GM12801 (cell line): ENCODE results near the gene UBQLN4.

ENCODE experiments used
- TF ChIP-seq, protein P1 (sequence below): IDR thresholded peaks from one replicate; pipeline ENCODE4 v1.5.1; 2011; ENCODE audit warnings: control low read depth; ENCODE audit not compliant: insufficient read length; ENCODE audit errors: extremely low read depth

UBQLN4 gene

DNA sequence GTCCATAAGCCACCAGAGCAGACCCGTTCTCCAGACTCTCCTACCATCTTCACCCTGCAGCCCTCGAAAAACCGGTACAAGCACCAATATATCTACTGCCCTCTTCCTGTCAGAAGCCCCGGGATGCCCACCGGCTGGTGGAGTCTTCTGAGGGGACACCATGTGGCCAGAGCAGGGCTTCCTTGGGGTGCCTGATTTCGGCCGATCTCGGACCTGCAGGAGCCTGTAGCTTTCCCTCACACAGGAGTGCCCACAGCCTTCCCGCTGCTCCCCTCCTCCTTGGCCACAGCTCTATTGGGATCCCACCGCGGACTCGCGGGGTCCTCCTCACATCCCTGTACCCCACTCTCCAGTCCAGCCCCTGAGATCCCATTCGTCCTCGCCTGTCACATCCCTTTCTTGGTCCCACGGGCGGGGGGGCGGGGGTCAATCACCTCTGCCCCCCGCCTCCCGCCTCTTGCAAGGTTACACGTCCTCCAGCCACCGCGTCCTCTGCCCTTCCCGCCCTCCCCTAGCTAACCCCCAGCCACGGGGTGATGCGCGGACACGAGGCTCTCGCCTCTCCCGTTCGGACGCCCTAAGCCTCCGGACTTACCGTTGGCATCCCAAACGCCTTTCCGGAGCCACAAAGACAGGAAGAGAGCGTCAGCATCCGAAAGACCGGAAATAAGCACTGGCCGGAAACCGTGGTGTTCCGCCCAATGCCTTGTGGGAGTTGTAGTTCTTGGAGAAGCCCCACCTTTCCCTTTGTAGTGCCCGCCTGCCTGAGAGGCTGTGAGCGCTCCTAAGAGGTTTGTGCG, 33.1 kb downstream of the UBQLN4 start, which contains the start of gene SSR2:
Gene SSR2 (minus strand): TSS at position 659 of the 800 bp plus-strand sequence. CDS start 784 bp downstream, outside the sequence.
- TF ChIP-seq, protein P1, sequence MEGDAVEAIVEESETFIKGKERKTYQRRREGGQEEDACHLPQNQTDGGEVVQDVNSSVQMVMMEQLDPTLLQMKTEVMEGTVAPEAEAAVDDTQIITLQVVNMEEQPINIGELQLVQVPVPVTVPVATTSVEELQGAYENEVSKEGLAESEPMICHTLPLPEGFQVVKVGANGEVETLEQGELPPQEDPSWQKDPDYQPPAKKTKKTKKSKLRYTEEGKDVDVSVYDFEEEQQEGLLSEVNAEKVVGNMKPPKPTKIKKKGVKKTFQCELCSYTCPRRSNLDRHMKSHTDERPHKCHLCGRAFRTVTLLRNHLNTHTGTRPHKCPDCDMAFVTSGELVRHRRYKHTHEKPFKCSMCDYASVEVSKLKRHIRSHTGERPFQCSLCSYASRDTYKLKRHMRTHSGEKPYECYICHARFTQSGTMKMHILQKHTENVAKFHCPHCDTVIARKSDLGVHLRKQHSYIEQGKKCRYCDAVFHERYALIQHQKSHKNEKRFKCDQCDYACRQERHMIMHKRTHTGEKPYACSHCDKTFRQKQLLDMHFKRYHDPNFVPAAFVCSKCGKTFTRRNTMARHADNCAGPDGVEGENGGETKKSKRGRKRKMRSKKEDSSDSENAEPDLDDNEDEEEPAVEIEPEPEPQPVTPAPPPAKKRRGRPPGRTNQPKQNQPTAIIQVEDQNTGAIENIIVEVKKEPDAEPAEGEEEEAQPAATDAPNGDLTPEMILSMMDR, result no peak

DNA sequence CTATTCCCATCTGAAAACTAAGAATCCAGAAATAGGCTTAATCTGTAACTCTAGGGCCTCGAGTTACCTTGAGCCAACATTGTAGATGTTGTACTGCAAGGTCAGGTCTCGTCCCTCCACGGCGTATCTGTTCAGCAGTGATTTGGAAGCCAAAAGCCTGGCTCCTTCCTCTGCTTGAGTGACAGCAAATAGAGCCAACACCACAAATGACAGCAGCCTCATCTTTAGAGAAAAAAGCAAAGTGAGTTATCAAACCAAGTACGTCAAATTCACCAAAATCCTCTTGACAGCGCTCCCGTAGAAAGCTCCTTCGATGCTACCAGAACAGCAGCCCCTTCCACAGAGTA, 33.7 kb downstream of the UBQLN4 start:
- TF ChIP-seq, protein P1, result no peak

DNA sequence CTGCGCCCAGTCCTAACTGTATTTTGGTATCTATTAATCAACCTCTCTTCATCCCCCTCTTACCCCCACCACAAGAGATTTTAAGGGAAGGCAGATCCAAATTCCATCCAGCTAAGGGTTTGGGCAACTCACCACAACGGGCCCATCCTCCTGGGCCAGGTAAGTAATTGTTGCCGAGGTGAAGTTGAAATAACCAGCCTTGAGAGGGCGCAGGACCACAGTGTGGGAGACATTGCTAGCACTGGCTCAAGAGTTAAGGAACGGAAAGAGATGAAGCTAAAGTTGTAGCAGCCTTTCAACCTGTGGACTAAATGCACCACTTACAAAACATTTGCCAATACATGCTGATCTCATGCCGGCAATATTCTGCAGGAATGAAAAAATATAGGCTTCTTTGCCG, 38.8 kb downstream of the UBQLN4 start:
- TF ChIP-seq, protein P1, result no peak

DNA sequence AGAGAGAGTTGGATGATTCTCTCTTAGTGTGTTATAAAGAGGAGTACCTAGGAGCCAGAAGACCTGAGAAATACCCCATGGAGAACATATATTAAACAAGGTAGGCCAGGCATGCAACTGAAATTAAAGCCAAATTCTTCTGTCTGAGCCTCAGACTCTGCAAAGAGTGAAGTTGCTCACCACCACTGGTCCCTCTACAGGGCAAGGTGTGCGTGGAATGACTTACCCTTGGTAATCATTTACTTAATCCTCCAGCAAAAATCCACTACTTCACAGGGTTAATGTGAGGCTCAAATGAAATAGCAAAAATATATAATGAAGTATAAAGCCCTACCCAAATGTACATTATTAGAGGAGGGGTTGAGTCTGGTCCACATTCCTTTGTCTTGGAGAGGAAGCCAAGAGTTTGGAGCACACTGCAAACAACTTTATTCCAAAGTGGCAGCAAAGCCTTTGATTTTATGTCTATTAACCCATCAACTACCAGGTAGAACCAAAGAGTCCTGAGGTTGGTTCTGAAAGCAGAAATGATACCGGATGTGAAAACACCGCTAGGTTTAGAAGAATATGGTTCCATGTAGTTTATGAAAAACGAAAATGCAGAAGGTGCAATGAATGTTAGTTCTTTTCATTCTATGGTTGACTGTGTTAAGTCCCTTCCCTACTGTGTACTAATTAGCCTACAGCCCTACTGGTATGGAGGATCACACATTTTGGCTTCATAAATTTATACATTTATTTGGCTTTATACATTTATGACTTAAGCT, 41.4 kb downstream of the UBQLN4 start:
- TF ChIP-seq, protein P1, result no peak

DNA sequence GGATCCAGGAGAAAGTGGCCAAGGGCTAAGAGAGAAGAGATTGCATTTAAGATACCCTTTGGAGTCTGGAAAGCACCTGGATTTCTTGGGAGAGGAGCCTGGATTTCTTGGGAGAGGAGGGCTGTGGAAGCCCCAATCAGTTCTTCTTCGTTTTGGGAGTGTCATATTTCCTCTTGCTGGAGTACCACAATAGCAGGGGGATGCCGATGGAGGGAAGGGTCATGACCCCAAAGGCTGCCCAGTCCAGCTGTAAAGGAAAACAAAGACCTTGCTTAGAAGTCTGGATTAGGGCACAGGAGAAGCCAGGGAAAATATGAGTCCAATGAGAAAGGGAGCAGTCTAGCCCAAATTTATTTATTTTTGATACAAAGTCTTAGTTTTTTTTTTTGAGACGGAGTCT, 44.2 kb downstream of the UBQLN4 start:
- TF ChIP-seq, protein P1, result no peak

DNA sequence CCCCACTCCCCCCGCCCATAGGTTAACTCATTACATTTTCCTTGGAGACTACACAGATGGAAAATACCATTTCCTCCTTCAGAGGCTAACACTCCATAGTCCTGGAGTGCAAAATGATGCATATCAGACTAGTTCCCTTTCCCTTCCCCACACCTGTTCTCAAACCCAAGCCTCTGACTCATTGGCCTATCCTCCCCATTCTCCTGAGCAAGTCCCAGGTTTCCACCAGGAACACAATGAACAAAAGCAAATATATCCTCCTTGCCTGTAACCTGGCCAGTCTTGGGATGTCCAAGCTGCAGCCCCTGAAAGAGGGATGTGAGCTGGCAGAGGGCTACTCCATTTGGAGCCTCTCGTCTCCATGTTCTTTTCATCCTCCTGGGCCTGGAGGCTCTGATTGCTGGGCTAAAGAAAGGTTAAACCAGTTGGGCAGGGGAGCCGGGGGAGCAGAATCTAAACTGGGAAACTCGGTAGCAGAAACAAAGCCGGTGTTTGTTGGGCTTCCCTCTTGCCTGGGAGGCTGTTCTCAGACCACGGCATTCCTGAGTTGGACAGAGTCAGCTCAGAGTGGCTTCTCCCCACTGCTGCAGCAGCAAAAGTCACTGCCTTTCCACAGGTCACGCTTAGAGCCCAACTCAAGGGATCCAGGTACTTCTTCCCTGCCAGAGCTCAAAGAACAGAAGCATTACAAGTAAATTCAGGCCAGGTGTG, 46.8 kb downstream of the UBQLN4 start:
- TF ChIP-seq, protein P1, result no peak
